Measurements from ENCODE around the gene TCF19.

DNA sequence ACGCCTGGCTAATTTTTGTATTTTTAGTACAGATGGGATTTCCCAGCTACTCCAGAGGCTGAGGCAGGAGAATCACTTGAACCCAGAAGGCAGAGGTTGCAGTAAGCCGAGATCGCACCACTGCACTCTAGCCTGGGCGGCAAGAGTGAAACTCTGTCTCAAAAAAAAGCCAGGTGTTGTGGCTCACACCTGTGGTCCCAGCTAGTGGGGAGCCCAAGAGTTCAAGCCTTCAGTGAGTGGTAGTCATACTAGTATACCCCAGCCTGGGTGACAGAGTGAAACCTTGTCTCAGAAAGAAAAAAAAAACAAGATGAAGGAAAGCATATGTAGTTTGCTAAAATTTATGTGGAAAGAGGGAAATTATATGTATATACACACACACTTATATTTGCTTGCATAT is 32.1 kb downstream of the TCF19 start:
- TF ChIP-seq, protein P1, sequence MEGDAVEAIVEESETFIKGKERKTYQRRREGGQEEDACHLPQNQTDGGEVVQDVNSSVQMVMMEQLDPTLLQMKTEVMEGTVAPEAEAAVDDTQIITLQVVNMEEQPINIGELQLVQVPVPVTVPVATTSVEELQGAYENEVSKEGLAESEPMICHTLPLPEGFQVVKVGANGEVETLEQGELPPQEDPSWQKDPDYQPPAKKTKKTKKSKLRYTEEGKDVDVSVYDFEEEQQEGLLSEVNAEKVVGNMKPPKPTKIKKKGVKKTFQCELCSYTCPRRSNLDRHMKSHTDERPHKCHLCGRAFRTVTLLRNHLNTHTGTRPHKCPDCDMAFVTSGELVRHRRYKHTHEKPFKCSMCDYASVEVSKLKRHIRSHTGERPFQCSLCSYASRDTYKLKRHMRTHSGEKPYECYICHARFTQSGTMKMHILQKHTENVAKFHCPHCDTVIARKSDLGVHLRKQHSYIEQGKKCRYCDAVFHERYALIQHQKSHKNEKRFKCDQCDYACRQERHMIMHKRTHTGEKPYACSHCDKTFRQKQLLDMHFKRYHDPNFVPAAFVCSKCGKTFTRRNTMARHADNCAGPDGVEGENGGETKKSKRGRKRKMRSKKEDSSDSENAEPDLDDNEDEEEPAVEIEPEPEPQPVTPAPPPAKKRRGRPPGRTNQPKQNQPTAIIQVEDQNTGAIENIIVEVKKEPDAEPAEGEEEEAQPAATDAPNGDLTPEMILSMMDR (IDR thresholded peaks at IDR 0.05; ENCODE audit: extremely low read depth in 1 of 2, insufficient read depth in 1 of 2, low read depth in 1 of 2, low read length in 2 of 2) = no peak
- TF ChIP-seq POLR2AphosphoS5 (IDR thresholded peaks at IDR 0.05; ENCODE audit: insufficient read depth, low read depth, low read length) (no peak), EZH2 (IDR thresholded peaks at IDR 0.05; ENCODE audit: borderline replicate concordance, low read depth, low read length, severe bottlenecking) (no peak), POLR2A (IDR thresholded peaks at IDR 0.05; ENCODE audit: low read depth, low read length) (no peak), GATA2 (IDR thresholded peaks at IDR 0.05; ENCODE audit: insufficient read depth, insufficient read length, low read depth, low read length) (no peak)
- TF ChIP-seq, protein P2, sequence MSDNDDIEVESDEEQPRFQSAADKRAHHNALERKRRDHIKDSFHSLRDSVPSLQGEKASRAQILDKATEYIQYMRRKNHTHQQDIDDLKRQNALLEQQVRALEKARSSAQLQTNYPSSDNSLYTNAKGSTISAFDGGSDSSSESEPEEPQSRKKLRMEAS (IDR thresholded peaks at IDR 0.05; ENCODE audit: insufficient read depth, insufficient read length) = no peak

All from endothelial cell of umbilical vein (primary cell).